ENCODE measurements around the gene TPP2. TPM values are rescaled to one million over a fixed set of nuclear protein-coding genes. Genes with fewer than 3 reads are reported as not detected.

TPP2 gene
- total RNA-seq, 2 donors from 2014 or later, result 64.2 to 80.6 TPM

DNA sequence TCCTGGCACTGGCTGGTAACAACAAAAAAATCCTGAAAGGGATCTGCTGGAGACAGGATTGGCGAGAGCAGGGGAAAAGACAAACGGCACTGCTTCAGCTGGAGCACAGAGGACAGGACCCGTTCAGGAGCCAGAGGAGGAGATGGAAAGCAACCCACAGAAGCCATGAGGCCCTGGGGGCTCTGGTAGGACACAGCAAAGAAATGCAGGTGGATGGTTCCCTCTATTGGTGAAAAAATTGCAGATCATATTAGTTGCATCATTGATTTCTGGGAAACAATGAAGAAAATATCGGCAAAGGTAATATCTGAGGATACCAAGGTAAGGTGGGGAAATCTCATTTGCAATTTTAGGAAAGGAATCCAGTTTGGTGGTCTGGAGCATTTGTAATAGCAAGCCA is 25.7 kb upstream of the TPP2 start:
- no peaks in the 10 kb centered on the region for H3K36me3 ChIP-seq (ENCODE audit: control insufficient read depth, insufficient read depth, low read length)
- WGBS, 2 experiments (ENCODE audit: insufficient coverage in 1 of 2, insufficient read length in 1 of 2), result 77 to 82% methylated on average over 4 of the region's 4 CpGs
- no peaks in the 10 kb centered on the region for H3K9me3 Mint-ChIP-seq
- H3K4me3 ChIP-seq (ENCODE audit: low read length), result no peak overlapping the region
- H3K4me1 ChIP-seq (ENCODE audit: control insufficient read depth, insufficient read depth, low read length), result no peaks in the 10 kb centered on the region
- no peaks in the 10 kb centered on the region for H3K27me3 Mint-ChIP-seq (ENCODE audit: insufficient read depth)
- DNase-seq, result peak; percentile 58
- no peak overlapping the region for H3K4me3 Mint-ChIP-seq
- H3K27me3 ChIP-seq (ENCODE audit: control insufficient read depth, insufficient read depth, low read length, poor library complexity, severe bottlenecking), result no peaks in the 10 kb centered on the region
- H3K9me3 ChIP-seq (ENCODE audit: control insufficient read depth, low read length), result no peaks in the 10 kb centered on the region
- TF ChIP-seq, protein P1, sequence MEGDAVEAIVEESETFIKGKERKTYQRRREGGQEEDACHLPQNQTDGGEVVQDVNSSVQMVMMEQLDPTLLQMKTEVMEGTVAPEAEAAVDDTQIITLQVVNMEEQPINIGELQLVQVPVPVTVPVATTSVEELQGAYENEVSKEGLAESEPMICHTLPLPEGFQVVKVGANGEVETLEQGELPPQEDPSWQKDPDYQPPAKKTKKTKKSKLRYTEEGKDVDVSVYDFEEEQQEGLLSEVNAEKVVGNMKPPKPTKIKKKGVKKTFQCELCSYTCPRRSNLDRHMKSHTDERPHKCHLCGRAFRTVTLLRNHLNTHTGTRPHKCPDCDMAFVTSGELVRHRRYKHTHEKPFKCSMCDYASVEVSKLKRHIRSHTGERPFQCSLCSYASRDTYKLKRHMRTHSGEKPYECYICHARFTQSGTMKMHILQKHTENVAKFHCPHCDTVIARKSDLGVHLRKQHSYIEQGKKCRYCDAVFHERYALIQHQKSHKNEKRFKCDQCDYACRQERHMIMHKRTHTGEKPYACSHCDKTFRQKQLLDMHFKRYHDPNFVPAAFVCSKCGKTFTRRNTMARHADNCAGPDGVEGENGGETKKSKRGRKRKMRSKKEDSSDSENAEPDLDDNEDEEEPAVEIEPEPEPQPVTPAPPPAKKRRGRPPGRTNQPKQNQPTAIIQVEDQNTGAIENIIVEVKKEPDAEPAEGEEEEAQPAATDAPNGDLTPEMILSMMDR (conservative IDR thresholded peaks at IDR 0.05), result peak; percentile 56
- no peak overlapping the region for H3K27ac ChIP-seq (ENCODE audit: low read depth, low read length)
- no peak overlapping the region for H3K9ac ChIP-seq (ENCODE audit: extremely low read depth, low read length, poor library complexity, severe bottlenecking)
- H3K27ac Mint-ChIP-seq, result no peak overlapping the region
- peaks cover 2% of the 10 kb centered on the region for H3K4me1 Mint-ChIP-seq
- no peaks in the 10 kb centered on the region for H3K36me3 Mint-ChIP-seq (ENCODE audit: low read depth)

DNA sequence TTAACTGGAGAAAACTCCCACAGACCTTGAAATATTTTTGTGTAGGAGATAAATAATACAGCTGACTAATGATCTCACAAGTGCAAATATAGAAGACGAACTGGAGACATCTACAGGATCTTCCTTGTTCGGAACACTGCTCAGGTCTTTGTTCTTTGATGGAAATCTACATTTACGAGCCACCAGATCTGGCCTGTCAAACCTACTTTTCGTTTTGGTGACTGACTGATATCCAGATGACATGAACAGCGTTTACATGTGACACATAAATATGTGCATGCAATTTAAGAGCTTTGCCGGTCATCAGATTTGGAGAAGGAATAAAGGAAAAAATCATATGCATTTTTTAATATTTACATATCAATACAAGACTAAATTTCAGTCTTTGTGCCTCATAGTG is 24.5 kb upstream of the TPP2 start:
- peaks cover 2% of the 10 kb centered on the region for H3K4me1 Mint-ChIP-seq
- H3K9me3 Mint-ChIP-seq, result no peaks in the 10 kb centered on the region
- H3K27me3 Mint-ChIP-seq (ENCODE audit: insufficient read depth), result no peaks in the 10 kb centered on the region
- H3K36me3 Mint-ChIP-seq (ENCODE audit: low read depth), result no peaks in the 10 kb centered on the region
- Histone ChIP-seq H3K27ac (ENCODE audit: low read depth, low read length) (no peak overlapping the region), H3K9ac (ENCODE audit: extremely low read depth, low read length, poor library complexity, severe bottlenecking) (no peak overlapping the region), H3K4me1 (ENCODE audit: control insufficient read depth, insufficient read depth, low read length) (no peaks in the 10 kb centered on the region), H3K27me3 (ENCODE audit: control insufficient read depth, insufficient read depth, low read length, poor library complexity, severe bottlenecking) (no peaks in the 10 kb centered on the region), H3K4me3 (ENCODE audit: low read length) (no peak overlapping the region), H3K36me3 (ENCODE audit: control insufficient read depth, insufficient read depth, low read length) (no peaks in the 10 kb centered on the region), H3K9me3 (ENCODE audit: control insufficient read depth, low read length) (no peaks in the 10 kb centered on the region)
- TF ChIP-seq, protein P1 (conservative IDR thresholded peaks at IDR 0.05), result no peak
- 82 to 88% methylated on average over 4 to 6 of the region's 6 CpGs for WGBS, 2 experiments (ENCODE audit: insufficient coverage in 1 of 2, insufficient read length in 1 of 2)
- no peak for DNase-seq
- no peak overlapping the region for H3K27ac Mint-ChIP-seq
- H3K4me3 Mint-ChIP-seq, result no peak overlapping the region

DNA sequence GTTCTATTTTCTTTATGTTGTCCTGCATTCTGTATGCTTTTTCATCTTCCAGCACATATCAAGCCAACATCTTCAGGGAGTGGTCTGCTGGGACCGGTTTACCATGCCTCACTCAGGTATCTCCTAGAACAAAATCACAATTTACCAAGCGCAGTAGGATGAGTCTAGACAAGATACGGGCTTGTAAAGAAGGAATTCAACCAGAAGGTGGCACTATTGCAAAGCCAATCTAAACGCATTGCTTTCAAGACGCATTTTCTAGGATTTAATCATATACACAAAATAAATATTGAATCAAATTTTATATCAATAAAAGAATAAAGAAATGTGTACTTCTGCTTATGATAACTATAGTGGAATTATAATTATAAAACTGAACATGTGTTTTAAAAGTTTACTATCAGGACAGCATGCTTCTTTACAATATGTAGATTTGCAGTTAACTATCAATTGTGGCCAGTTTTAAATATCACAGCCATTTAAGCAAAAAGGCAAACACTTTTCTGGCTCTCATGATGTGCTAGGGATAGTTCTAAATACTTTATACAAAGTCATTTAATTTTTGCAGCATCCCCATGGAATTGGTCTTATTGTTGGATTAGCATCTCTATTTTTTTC is 16.1 kb upstream of the TPP2 start:
- no peaks in the 10 kb centered on the region for H3K36me3 ChIP-seq (ENCODE audit: control insufficient read depth, insufficient read depth, low read length)
- Mint-ChIP-seq H3K9me3 (no peaks in the 10 kb centered on the region), H3K27ac (no peak overlapping the region), H3K4me1 (no peaks in the 10 kb centered on the region), H3K27me3 (ENCODE audit: insufficient read depth) (peaks cover 5% of the 10 kb centered on the region), H3K36me3 (ENCODE audit: low read depth) (no peaks in the 10 kb centered on the region), H3K4me3 (no peak overlapping the region)
- DNase-seq, result peak; percentile 68
- H3K4me1 ChIP-seq (ENCODE audit: control insufficient read depth, insufficient read depth, low read length), result no peaks in the 10 kb centered on the region
- WGBS, 2 experiments (ENCODE audit: insufficient coverage in 1 of 2, insufficient read length in 1 of 2), result 20% methylated on average over 3 of the region's 5 CpGs; no CpG with 5 or more reads in 1 of the 2 experiments
- no peak overlapping the region for H3K4me3 ChIP-seq (ENCODE audit: low read length)
- no peak overlapping the region for H3K27ac ChIP-seq (ENCODE audit: low read depth, low read length)
- H3K9ac ChIP-seq (ENCODE audit: extremely low read depth, low read length, poor library complexity, severe bottlenecking), result no peak overlapping the region
- H3K27me3 ChIP-seq (ENCODE audit: control insufficient read depth, insufficient read depth, low read length, poor library complexity, severe bottlenecking), result no peaks in the 10 kb centered on the region
- TF ChIP-seq, protein P1 (conservative IDR thresholded peaks at IDR 0.05), result peak; percentile 90
- H3K9me3 ChIP-seq (ENCODE audit: control insufficient read depth, low read length), result no peaks in the 10 kb centered on the region

Measured in endodermal cell (in vitro differentiated cells).